Glutamatergic neuron (in vitro differentiated cells): Measurements from ENCODE around the gene KRT76. TPM values are rescaled to one million over a fixed set of nuclear protein-coding genes. Genes with fewer than 3 reads are reported as not detected.

ENCODE experiments used
- DNase-seq: peaks from one replicate; pipeline ENCODE4 v3.0.0; 2022
- H3K27ac Mint-ChIP-seq: one replicate; pipeline ENCODE4 v1.8.0; 2020; ENCODE audit warnings: mild to moderate bottlenecking, mixed read lengths, inconsistent platforms; ENCODE audit not compliant: unreplicated experiment
- H3K27me3 Mint-ChIP-seq: one replicate; pipeline ENCODE4 v1.8.0; 2020; ENCODE audit warnings: mild to moderate bottlenecking, moderate library complexity, mixed read lengths, inconsistent platforms; ENCODE audit not compliant: unreplicated experiment
- H3K36me3 Mint-ChIP-seq: one replicate; pipeline ENCODE4 v1.8.0; 2020; ENCODE audit warnings: mild to moderate bottlenecking, mixed read lengths, inconsistent platforms; ENCODE audit not compliant: unreplicated experiment
- H3K4me1 Mint-ChIP-seq: one replicate; pipeline ENCODE4 v1.8.0; 2020; ENCODE audit warnings: mild to moderate bottlenecking, low read depth, mixed read lengths, inconsistent platforms; ENCODE audit not compliant: unreplicated experiment
- H3K4me3 Mint-ChIP-seq: one replicate; pipeline ENCODE4 v1.8.0; 2020; ENCODE audit warnings: mild to moderate bottlenecking, mixed read lengths, inconsistent platforms; ENCODE audit not compliant: unreplicated experiment
- H3K9me3 Mint-ChIP-seq: one replicate; pipeline ENCODE4 v1.8.0; 2020; ENCODE audit warnings: mild to moderate bottlenecking, moderate library complexity, mixed read lengths, inconsistent platforms; ENCODE audit not compliant: unreplicated experiment
- CTCF ChIP-seq: fragments of 200-600 bp; sonication (generic); IDR thresholded peaks from one replicate; pipeline ENCODE4 v1.5.0; 2021; ENCODE audit not compliant: partially characterized antibody, unreplicated experiment
- total RNA-seq: library from RNA; stranded (reverse); fragmentation: NEBNext Ultra II Directional; extraction: Animal tissue kit (Norgen Biotek cat#: 25700); gene quantifications from one replicate; pipeline ENCODE4 v1.2.1, GENCODE V29; 2021; ENCODE audit not compliant: unreplicated experiment

Gene KRT76
- total RNA-seq, 1 donor from 2014 or later = not detected

DNA sequence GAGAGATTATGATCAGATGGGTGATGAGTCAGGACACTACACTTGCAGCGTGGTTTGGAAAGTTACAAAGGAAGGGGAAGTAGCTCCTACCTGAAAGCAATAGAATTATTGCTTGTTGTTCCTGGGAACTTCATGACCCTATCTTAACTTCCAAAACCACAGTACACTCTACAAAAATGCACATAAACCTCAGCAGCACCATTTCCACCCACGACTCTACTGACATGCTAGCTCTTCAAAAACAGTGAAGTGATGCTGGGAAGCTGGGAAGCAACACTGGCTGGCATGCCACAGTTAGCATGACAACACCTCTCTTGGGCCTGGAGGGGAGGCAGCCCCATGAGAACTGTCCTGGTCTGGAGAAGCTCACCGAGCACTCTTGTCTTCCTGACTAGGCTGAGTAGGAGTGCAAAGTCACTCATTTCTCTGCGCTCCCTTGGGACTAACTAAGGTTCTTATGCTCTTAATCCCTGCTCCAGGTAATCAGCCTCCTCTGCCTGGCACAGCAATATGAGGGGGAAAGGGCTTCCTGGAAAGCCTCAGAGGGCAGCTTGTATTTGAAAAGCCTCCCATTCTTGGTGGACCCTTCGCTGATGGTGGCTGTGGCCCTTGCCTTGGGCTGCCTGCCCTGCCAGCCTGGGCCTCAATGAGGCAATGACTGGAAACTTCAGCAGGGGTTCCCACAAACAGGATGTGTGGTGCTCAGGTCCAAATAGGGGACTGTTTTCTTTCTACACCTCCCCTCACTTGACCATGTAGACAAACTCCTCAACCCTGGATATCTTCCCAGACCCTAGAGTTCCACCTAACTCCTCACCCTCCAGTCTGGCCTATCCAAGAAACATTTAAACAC, 17.6 kb upstream of the KRT76 start:
- Mint-ChIP-seq H3K4me1 (no peaks in the 10 kb centered on the region), H3K27me3 (no peaks in the 10 kb centered on the region), H3K9me3 (peaks cover 2% of the 10 kb centered on the region), H3K36me3 (no peaks in the 10 kb centered on the region), H3K27ac (no peak overlapping the region), H3K4me3 (no peak overlapping the region)
- DNase-seq = no peak
- TF ChIP-seq CTCF = no peak

DNA sequence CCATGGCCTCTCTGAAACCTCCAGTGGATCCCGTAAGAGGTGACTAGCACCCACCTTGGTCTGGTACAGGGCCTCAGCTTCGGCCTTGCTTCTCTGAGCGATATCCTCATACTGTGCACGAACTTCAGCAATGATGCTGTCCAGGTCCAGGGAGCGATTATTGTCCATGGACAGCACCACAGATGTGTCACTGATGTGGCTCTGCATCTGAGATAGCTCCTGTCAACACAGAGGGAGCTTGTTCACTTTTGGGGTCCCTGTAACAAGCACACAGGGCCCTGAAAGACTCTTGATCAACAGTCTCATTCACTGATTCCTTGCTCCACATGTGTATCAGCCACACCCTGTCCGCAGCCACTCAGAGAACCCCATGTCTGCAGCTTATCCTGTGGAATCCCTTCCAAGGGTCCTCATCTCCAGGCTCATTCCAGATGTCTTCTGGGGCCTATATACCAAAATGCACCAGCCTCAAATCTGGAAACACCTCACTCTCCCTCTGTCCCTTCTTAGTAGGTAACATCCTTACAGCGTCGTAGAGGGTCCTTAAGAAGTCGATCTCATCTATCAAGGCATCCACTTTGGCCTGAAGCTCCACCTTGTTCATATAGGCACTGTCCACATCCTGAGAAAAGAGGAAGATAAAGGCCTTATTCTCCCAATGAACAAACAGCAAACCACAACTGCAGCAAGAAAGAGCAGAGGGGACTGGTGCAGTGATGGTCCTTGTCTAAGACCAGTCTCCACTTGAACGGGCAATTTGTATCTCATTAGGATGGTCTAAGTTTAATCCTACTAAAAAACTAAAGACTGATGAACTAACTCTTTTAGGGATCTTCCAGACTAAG, 15.3 kb upstream of the KRT76 start:
- Mint-ChIP-seq H3K27me3 (no peaks in the 10 kb centered on the region), H3K4me1 (no peaks in the 10 kb centered on the region), H3K36me3 (no peaks in the 10 kb centered on the region), H3K9me3 (peaks cover 2% of the 10 kb centered on the region), H3K4me3 (no peak overlapping the region), H3K27ac (no peak overlapping the region)
- no peak for TF ChIP-seq CTCF
- no peak for DNase-seq

GRCh38 chr12:52791271-52792184, 14.4 kb upstream of the KRT76 start:
- TF ChIP-seq CTCF = no peak
- no peak for DNase-seq
- no peaks in the 10 kb centered on the region for H3K27me3 Mint-ChIP-seq
- H3K4me1 Mint-ChIP-seq = no peaks in the 10 kb centered on the region
- H3K27ac Mint-ChIP-seq = no peak overlapping the region
- no peak overlapping the region for H3K4me3 Mint-ChIP-seq
- peaks cover under 1% of the 10 kb centered on the region for H3K9me3 Mint-ChIP-seq
- no peaks in the 10 kb centered on the region for H3K36me3 Mint-ChIP-seq

GRCh38 chr12:52790427-52791270, 13.5 kb upstream of the KRT76 start:
- no peak overlapping the region for H3K4me3 Mint-ChIP-seq

More at GRCh38 chr12:52790427-52791270, 13.5 kb upstream of the KRT76 start:
- Mint-ChIP-seq H3K9me3 (no peaks in the 10 kb centered on the region), H3K4me1 (no peaks in the 10 kb centered on the region), H3K27me3 (no peaks in the 10 kb centered on the region), H3K27ac (no peak overlapping the region), H3K36me3 (no peaks in the 10 kb centered on the region)
- TF ChIP-seq CTCF = no peak
- DNase-seq = no peak
